PC-3 (cell line): ENCODE results near the gene PDAP1.

Source experiments
- EZH2 ChIP-seq: fragments of 300-600 bp; sonication (generic); IDR thresholded peaks from one replicate; pipeline ENCODE4 v1.6.1; 2017; ENCODE audit warnings: antibody characterized with exemption, mild to moderate bottlenecking, low read length; ENCODE audit not compliant: unreplicated experiment
- EZH2phosphoT487 ChIP-seq: fragments of 300-600 bp; sonication (generic); IDR thresholded peaks from 2 replicates; pipeline ENCODE4 v1.6.1; 2018; ENCODE audit warnings: mild to moderate bottlenecking, antibody characterized with exemption, low read length, borderline replicate concordance
- TF ChIP-seq, protein P1 (sequence below): fragments of 300-600 bp; sonication (generic); conservative IDR thresholded peaks from 2 replicates; pipeline ENCODE4 v1.5.1; 2017; ENCODE audit warnings: antibody characterized with exemption, low read depth, mild to moderate bottlenecking, low read length

DNA sequence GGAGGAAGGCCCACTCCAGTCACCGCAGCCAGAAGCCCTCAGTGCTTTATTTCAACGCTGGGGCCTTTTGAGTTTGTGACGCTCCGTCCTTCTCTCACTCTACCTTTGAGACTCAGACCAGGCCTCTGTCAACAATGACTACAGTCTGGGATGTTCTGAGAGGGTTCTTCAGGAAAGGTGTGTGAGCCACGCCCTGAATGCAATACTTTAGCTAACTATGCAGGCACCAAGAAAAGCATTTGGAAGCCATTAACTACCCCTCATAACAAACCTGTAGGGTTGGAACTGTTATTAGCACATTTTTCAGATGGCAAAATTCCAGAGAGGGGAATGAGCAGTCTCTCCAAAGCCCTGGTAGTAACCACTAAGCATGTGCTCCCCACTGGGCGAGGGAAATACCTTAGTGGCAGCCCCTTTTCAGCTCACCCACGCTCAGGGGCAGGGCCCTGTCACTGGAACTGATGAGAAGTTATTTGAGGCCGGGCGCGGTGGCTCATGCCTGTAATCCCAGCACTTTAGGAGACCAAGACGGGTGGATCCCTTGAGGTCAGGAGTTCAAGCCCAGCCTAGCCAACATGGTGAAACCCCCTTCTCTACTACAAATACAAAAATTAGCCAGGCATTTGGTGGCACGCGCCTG, 39.5 kb downstream of the PDAP1 start:
- TF ChIP-seq, protein P1, sequence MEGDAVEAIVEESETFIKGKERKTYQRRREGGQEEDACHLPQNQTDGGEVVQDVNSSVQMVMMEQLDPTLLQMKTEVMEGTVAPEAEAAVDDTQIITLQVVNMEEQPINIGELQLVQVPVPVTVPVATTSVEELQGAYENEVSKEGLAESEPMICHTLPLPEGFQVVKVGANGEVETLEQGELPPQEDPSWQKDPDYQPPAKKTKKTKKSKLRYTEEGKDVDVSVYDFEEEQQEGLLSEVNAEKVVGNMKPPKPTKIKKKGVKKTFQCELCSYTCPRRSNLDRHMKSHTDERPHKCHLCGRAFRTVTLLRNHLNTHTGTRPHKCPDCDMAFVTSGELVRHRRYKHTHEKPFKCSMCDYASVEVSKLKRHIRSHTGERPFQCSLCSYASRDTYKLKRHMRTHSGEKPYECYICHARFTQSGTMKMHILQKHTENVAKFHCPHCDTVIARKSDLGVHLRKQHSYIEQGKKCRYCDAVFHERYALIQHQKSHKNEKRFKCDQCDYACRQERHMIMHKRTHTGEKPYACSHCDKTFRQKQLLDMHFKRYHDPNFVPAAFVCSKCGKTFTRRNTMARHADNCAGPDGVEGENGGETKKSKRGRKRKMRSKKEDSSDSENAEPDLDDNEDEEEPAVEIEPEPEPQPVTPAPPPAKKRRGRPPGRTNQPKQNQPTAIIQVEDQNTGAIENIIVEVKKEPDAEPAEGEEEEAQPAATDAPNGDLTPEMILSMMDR = no peak
- TF ChIP-seq EZH2phosphoT487 = no peak
- TF ChIP-seq EZH2 = no peak
